NT2/D1 (cell line): ENCODE results near the gene PTPRF.

Experiments used
- DNase-seq: peaks from one replicate; pipeline ENCODE4 v3.0.0-alpha.2; 2011; ENCODE audit warnings: low read depth, low spot score
- H3K27me3 ChIP-seq: 2 replicates; pipeline ENCODE4 v1.6.0; 2011; ENCODE audit warnings: mild to moderate bottlenecking; ENCODE audit not compliant: insufficient read length, insufficient read depth
- H3K36me3 ChIP-seq: 2 replicates; pipeline ENCODE4 v1.6.1; 2011; ENCODE audit warnings: mild to moderate bottlenecking, low read length, mixed read lengths; ENCODE audit not compliant: insufficient read depth, insufficient read length
- H3K4me1 ChIP-seq: 2 replicates; pipeline ENCODE4 v1.5.1; 2011; ENCODE audit not compliant: insufficient read depth, insufficient read length
- H3K4me3 ChIP-seq: 2 replicates; pipeline ENCODE4 v1.5.1; 2011; ENCODE audit warnings: low read depth; ENCODE audit not compliant: insufficient read length
- H3K9ac ChIP-seq: 2 replicates; pipeline ENCODE4 v1.6.0; 2011; ENCODE audit warnings: low read depth; ENCODE audit not compliant: insufficient read length
- H3K9me3 ChIP-seq: 2 replicates; pipeline ENCODE4 v1.5.1; 2011; ENCODE audit warnings: mild to moderate bottlenecking, low read length; ENCODE audit not compliant: insufficient read depth
- SUZ12 ChIP-seq: IDR thresholded peaks from 2 replicates; pipeline ENCODE4 v1.6.1; 2011; ENCODE audit not compliant: insufficient read length, insufficient read depth; ENCODE audit errors: extremely low read depth
- YY1 ChIP-seq: IDR thresholded peaks from 2 replicates; pipeline ENCODE4 v1.6.1; 2011; ENCODE audit not compliant: insufficient read length, insufficient read depth
- ZNF274 ChIP-seq: IDR thresholded peaks from 2 replicates; pipeline ENCODE4 v1.6.1; 2011; ENCODE audit warnings: mild to moderate bottlenecking, low read depth, low read length

The PTPRF gene

GRCh38 chr1:43668956-43669355 lies 138.3 kb downstream of the PTPRF start:
- H3K4me1 ChIP-seq = peaks cover 6% of the 10 kb centered on the region
- H3K4me3 ChIP-seq = no peak overlapping the region
- H3K36me3 ChIP-seq = peaks cover 93% of the 10 kb centered on the region
- no peak overlapping the region for H3K9ac ChIP-seq
- no peaks in the 10 kb centered on the region for H3K27me3 ChIP-seq
- DNase-seq = no peak
- H3K9me3 ChIP-seq = no peaks in the 10 kb centered on the region
- TF ChIP-seq YY1 (no peak), ZNF274 (no peak), SUZ12 (no peak)

- H3K4me1 ChIP-seq = peaks cover 6% of the 10 kb centered on the region
- no peak overlapping the region for H3K9ac ChIP-seq
- no peak overlapping the region for H3K4me3 ChIP-seq
- TF ChIP-seq SUZ12 (no peak), YY1 (no peak), ZNF274 (no peak)
- peaks cover 92% of the 10 kb centered on the region for H3K36me3 ChIP-seq
- no peaks in the 10 kb centered on the region for H3K9me3 ChIP-seq
- no peak for DNase-seq
- no peaks in the 10 kb centered on the region for H3K27me3 ChIP-seq
These were observed 139.2 kb downstream of the PTPRF start for GRCh38 chr1:43669878-43670277.

GRCh38 chr1:43671193-43671592 lies 140.5 kb downstream of the PTPRF start:
- Histone ChIP-seq H3K27me3 (no peaks in the 10 kb centered on the region), H3K9me3 (no peaks in the 10 kb centered on the region), H3K36me3 (peaks cover 91% of the 10 kb centered on the region), H3K9ac (no peak overlapping the region), H3K4me1 (peaks cover 6% of the 10 kb centered on the region), H3K4me3 (no peak overlapping the region)
- no peak for TF ChIP-seq SUZ12
- TF ChIP-seq ZNF274 = no peak
- TF ChIP-seq YY1 = no peak
- no peak for DNase-seq

GRCh38 chr1:43671626-43672330 lies 141.1 kb downstream of the PTPRF start:
- H3K36me3 ChIP-seq = peaks cover 91% of the 10 kb centered on the region
- DNase-seq = no peak

GRCh38 chr1:43673261-43673660 lies 142.6 kb downstream of the PTPRF start:
- Histone ChIP-seq H3K4me1 (peaks cover 6% of the 10 kb centered on the region), H3K4me3 (no peak overlapping the region), H3K9ac (no peak overlapping the region), H3K9me3 (no peaks in the 10 kb centered on the region), H3K36me3 (peaks cover 89% of the 10 kb centered on the region), H3K27me3 (no peaks in the 10 kb centered on the region)
- DNase-seq = no peak
- no peak for TF ChIP-seq ZNF274
- TF ChIP-seq YY1 = no peak
- TF ChIP-seq SUZ12 = no peak

More at GRCh38 chr1:43671626-43672330, 141.1 kb downstream of the PTPRF start:
- TF ChIP-seq SUZ12 = no peak
- TF ChIP-seq YY1 = no peak
- no peak for TF ChIP-seq ZNF274
- Histone ChIP-seq H3K4me3 (no peak overlapping the region), H3K4me1 (peaks cover 6% of the 10 kb centered on the region), H3K27me3 (no peaks in the 10 kb centered on the region), H3K9ac (no peak overlapping the region), H3K9me3 (no peaks in the 10 kb centered on the region)
